K562 (cell line): Measurements from ENCODE around the gene VPS11. TPM values are rescaled to one million over a fixed set of nuclear protein-coding genes. Genes with fewer than 3 reads are reported as not detected.

ENCODE experiments used
- ATAC-seq: fragments of 200-7000 bp; cut with Tn5 transposase; 3 replicates; pipeline ENCODE4 v1.9.1; 2020; ENCODE audit warnings: moderate library complexity
- BruUV-seq: library from RNA; stranded (reverse); fragments of 400-500 nt; replicated peaks from 2 replicates; lab custom pipeline; 2021; lab: Mats Ljungman, UMichigan
- CTCF ChIA-PET: fragments of 300-600 bp; formaldehyde crosslinking; extraction: SDS; loops from one replicate; lab custom pipeline; 2021; ENCODE audit warnings: low intra/inter-chr PET ratio; lab: Yijun Ruan, JAX
- POLR2A ChIA-PET: fragments of 300-600, 350-650 bp; sonication (Branson Sonifier 250); formaldehyde crosslinking; extraction: SDS; loops from one replicate; lab custom pipeline; 2021; ENCODE audit warnings: antibody characterized with exemption, inconsistent platforms; lab: Yijun Ruan, JAX
- DNase-seq, 4 experiments: peaks; one replicate each; pipeline versions ENCODE4 v3.0.0 to v3.0.0-alpha.2; 2011 to 2018; ENCODE audit warnings: low spot score in 3 of 4, mixed read lengths in 3 of 4; ENCODE audit errors: extremely low read depth in 1 of 4
- FAIRE-seq: peaks from 2 replicates; lab custom pipeline; 2011; peaks lifted over from hg19 to GRCh38; lab: Jason Lieb, UNC
- H2AFZ ChIP-seq: 2 replicates; pipeline ENCODE4 v1.6.0; 2011; ENCODE audit warnings: low read depth, low read length, control low read depth, inconsistent platforms
- H3K27ac ChIP-seq: fragments of 200-600 bp; 3 replicates; pipeline ENCODE4 v1.8.0; 2011; ENCODE audit warnings: low read depth, mild to moderate bottlenecking, control low read depth, inconsistent platforms, low read length, moderate library complexity, mixed read lengths; ENCODE audit errors: extremely low read depth
- H3K27me3 ChIP-seq, 2 experiments: fragments of 300-600 bp in 1 of 2; 2 replicates in 1 of 2; 3 replicates in 1 of 2; pipeline versions ENCODE4 v1.6.0 to v1.8.0; 2011; ENCODE audit warnings: inconsistent platforms in 2 of 2, low read length in 2 of 2, mild to moderate bottlenecking in 1 of 2, mixed read lengths in 1 of 2, moderate library complexity in 1 of 2; ENCODE audit not compliant: control insufficient read depth in 2 of 2, insufficient read depth in 2 of 2
- H3K36me3 ChIP-seq: fragments of 300-600 bp; 3 replicates; pipeline ENCODE4 v1.8.0; 2011; ENCODE audit warnings: mild to moderate bottlenecking, low read length, inconsistent platforms; ENCODE audit not compliant: control insufficient read depth, insufficient read depth
- H3K4me1 ChIP-seq, 2 experiments: fragments of 200-600 bp in 1 of 2; replicated peaks in 1 of 2; 2 replicates in 1 of 2; 3 replicates in 1 of 2; pipeline versions ENCODE4 v1.5.1 to v1.8.0; 2011; ENCODE audit warnings: inconsistent platforms in 2 of 2, low read length in 2 of 2, mild to moderate bottlenecking in 1 of 2, mixed read lengths in 1 of 2, moderate library complexity in 1 of 2; ENCODE audit not compliant: control insufficient read depth in 2 of 2, insufficient read depth in 2 of 2
- H3K4me2 ChIP-seq: 2 replicates; pipeline ENCODE4 v1.6.1; 2011; ENCODE audit warnings: low read length, control low read depth, inconsistent platforms, mixed read lengths; ENCODE audit not compliant: insufficient read depth
- H3K4me3 ChIP-seq: fragments of 200-600 bp; sonication (generic), shearing (Covaris generic); 2 replicates; pipeline ENCODE4 v1.5.1; 2016; ENCODE audit warnings: control low read depth, inconsistent platforms
- H3K79me2 ChIP-seq: fragments of 200-600 bp; 3 replicates; pipeline ENCODE4 v1.8.0; 2011; ENCODE audit warnings: low read length, inconsistent platforms; ENCODE audit not compliant: control insufficient read depth, insufficient read depth
- H3K9ac ChIP-seq, 2 experiments: 2 replicates each; pipeline versions ENCODE4 v1.6.0 to v1.6.1; 2011; ENCODE audit warnings: low read depth in 2 of 2, low read length in 2 of 2, control low read depth in 1 of 2, inconsistent platforms in 1 of 2, mild to moderate bottlenecking in 1 of 2, mixed read lengths in 1 of 2; ENCODE audit not compliant: insufficient read depth in 1 of 2
- H3K9me1 ChIP-seq: one replicate; pipeline ENCODE4 v1.6.0; 2011; ENCODE audit warnings: inconsistent platforms, mild to moderate bottlenecking, low read length, moderate library complexity; ENCODE audit not compliant: control insufficient read depth, insufficient read depth
- H3K9me3 ChIP-seq: replicated peaks from 2 replicates; pipeline ENCODE4 v1.5.1; 2011; ENCODE audit warnings: low read depth, low read length, inconsistent platforms; ENCODE audit not compliant: control insufficient read depth, insufficient read depth
- H4K20me1 ChIP-seq: replicated peaks from 2 replicates; pipeline ENCODE4 v1.6.1; 2011; ENCODE audit warnings: low read length, inconsistent platforms, mixed read lengths; ENCODE audit not compliant: control insufficient read depth, insufficient read depth
- BRCA1 ChIP-seq, 2 experiments: fragments of 450-650 bp in 1 of 2; sonication (generic) in 1 of 2; formaldehyde crosslinking in 1 of 2; IDR thresholded peaks; 2 replicates each; pipeline versions ENCODE4 v1.5.0 to v1.6.1; 2017 to 2020; ENCODE audit warnings: mild to moderate bottlenecking in 1 of 2, missing genetic modification reagents in 1 of 2
- CEBPG ChIP-seq, 3 experiments: fragments of 200-800 bp in 1 of 3; sonication (Bioruptor generic) in 1 of 3; sonication (generic) in 1 of 3; formaldehyde crosslinking in 1 of 3; IDR thresholded peaks in 2 of 3; conservative IDR thresholded peaks in 1 of 3; 2 replicates each; pipeline versions ENCODE4 v1.6.1 to v1.8.0; 2016 to 2022; ENCODE audit warnings: missing compliant biosample characterization in 2 of 3, missing genetic modification characterization in 2 of 3, mild to moderate bottlenecking in 1 of 3, missing genetic modification reagents in 1 of 3
- DMBX1 ChIP-seq: fragments of 250-450 bp; sonication (Bioruptor Pico); IDR thresholded peaks from 2 replicates; pipeline ENCODE4 v1.8.0; 2022; ENCODE audit warnings: inconsistent platforms, mild to moderate bottlenecking, moderate library complexity, borderline replicate concordance
- DPF2 ChIP-seq: fragments of 450-650 bp; IDR thresholded peaks from 2 replicates; pipeline ENCODE4 v1.6.1; 2016
- EP400 ChIP-seq: fragments of 450-650 bp; IDR thresholded peaks from 2 replicates; pipeline ENCODE4 v1.6.1; 2017; ENCODE audit warnings: antibody characterized with exemption, mild to moderate bottlenecking, moderate library complexity
- ESRRA ChIP-seq: fragments of 450-650 bp; IDR thresholded peaks from 2 replicates; pipeline ENCODE4 v1.6.1; 2014; ENCODE audit warnings: low read depth, mild to moderate bottlenecking, moderate library complexity, borderline replicate concordance
- GATA2 ChIP-seq: sonication (generic); formaldehyde crosslinking; IDR thresholded peaks from 2 replicates; pipeline ENCODE4 v1.4.0; 2020; ENCODE audit warnings: mild to moderate bottlenecking, missing genetic modification reagents
- HCFC1 ChIP-seq: IDR thresholded peaks from 2 replicates; pipeline ENCODE4 v1.6.1; 2012; ENCODE audit warnings: low read depth, low read length, improper control_type of control experiment
- HDAC2 ChIP-seq: fragments of 450-650 bp; IDR thresholded peaks from 2 replicates; pipeline ENCODE4 v1.6.1; 2016; ENCODE audit warnings: mild to moderate bottlenecking
- KDM1A ChIP-seq, 2 experiments: fragments of 450-650 bp; IDR thresholded peaks; 2 replicates each; pipeline ENCODE4 v1.6.1; 2016; ENCODE audit warnings: mild to moderate bottlenecking in 2 of 2
- KDM2B ChIP-seq: fragments of 250-450 bp; sonication (Bioruptor Pico); IDR thresholded peaks from 2 replicates; pipeline ENCODE4 v1.8.0; 2021; ENCODE audit warnings: mild to moderate bottlenecking, moderate library complexity
- MECOM ChIP-seq: fragments of 250-450 bp; sonication (Bioruptor Pico); IDR thresholded peaks from 2 replicates; pipeline ENCODE4 v1.8.0; 2022; ENCODE audit warnings: inconsistent platforms
- NBN ChIP-seq: fragments of 450-650 bp; IDR thresholded peaks from 2 replicates; pipeline ENCODE4 v1.6.1; 2016; ENCODE audit warnings: low read depth, mild to moderate bottlenecking
- NFIC ChIP-seq: fragments of 450-650 bp; IDR thresholded peaks from 2 replicates; pipeline ENCODE4 v1.6.1; 2017; ENCODE audit warnings: mild to moderate bottlenecking, inconsistent platforms
- OTX1 ChIP-seq: fragments of 450-650 bp; formaldehyde crosslinking; IDR thresholded peaks from 2 replicates; pipeline ENCODE4 v1.4.0; 2022; ENCODE audit warnings: mild to moderate bottlenecking
- PHF8 ChIP-seq: fragments of 200-600 bp; sonication (generic); IDR thresholded peaks from 2 replicates; pipeline ENCODE4 v1.6.1; 2012; ENCODE audit warnings: mixed run types, mild to moderate bottlenecking, inconsistent platforms, low read length, moderate library complexity, borderline replicate concordance
- POLR2A ChIP-seq: fragments of 450-650 bp; conservative IDR thresholded peaks from 2 replicates; pipeline ENCODE4 v1.6.1; 2016
- RUNX1 ChIP-seq: sonication (generic); IDR thresholded peaks from 2 replicates; pipeline ENCODE4 v1.6.1; 2016; ENCODE audit warnings: antibody characterized with exemption, low read depth
- SNIP1 ChIP-seq: fragments of 450-650 bp; IDR thresholded peaks from 2 replicates; pipeline ENCODE4 v1.7.1; 2017; ENCODE audit warnings: low read depth, mild to moderate bottlenecking
- SOX6 ChIP-seq: fragments of 450-650 bp; IDR thresholded peaks from 2 replicates; pipeline ENCODE4 v1.6.1; 2014; ENCODE audit warnings: mild to moderate bottlenecking
- TAF15 ChIP-seq: fragments of 200-400 bp; formaldehyde crosslinking; IDR thresholded peaks from 2 replicates; pipeline ENCODE4 v1.6.1; 2017; ENCODE audit warnings: mild to moderate bottlenecking, low read depth, low read length, moderate library complexity
- U2AF1 ChIP-seq: fragments of 200-400 bp; formaldehyde crosslinking; optimal IDR thresholded peaks from 2 replicates; pipeline ENCODE3; 2017; ENCODE audit warnings: mild to moderate bottlenecking, low read depth, low read length, moderate library complexity
- USF2 ChIP-seq: sonication (generic); formaldehyde crosslinking; IDR thresholded peaks from 2 replicates; pipeline ENCODE4 v1.5.0; 2020; ENCODE audit warnings: missing genetic modification reagents
- ZNF146 ChIP-seq: IDR thresholded peaks from one replicate; pipeline ENCODE4 v1.6.1; 2018; ENCODE audit warnings: missing compliant biosample characterization; ENCODE audit not compliant: unreplicated experiment
- ZNF24 ChIP-seq: fragments of 450-650 bp; IDR thresholded peaks from 2 replicates; pipeline ENCODE4 v1.6.1; 2016
- ZNF75A ChIP-seq: fragments of 450-650 bp; formaldehyde crosslinking; IDR thresholded peaks from 2 replicates; pipeline ENCODE4 v1.4.0; 2020; ENCODE audit warnings: mild to moderate bottlenecking
- WGBS: fragments of 100-300 bp; shearing (Covaris generic); methylation state at CpG from one replicate; pipeline ENCODE4 v1.1.6; 2016; ENCODE audit warnings: low coverage, mixed read lengths; ENCODE audit not compliant: insufficient coverage; ENCODE audit errors: missing lambda C conversion rate; 5-methylcytosine and 5-hydroxymethylcytosine counted together
- in situ Hi-C: fragments of 300-500 bp; cut with MboI; formaldehyde crosslinking; loops from 4 replicates; pipeline ENCODE4 v1.15.0; 2018; ENCODE audit warnings: inconsistent platforms, mixed read lengths
- intact Hi-C: fragments of 100-400 bp; cut with micrococcal nuclease; formaldehyde crosslinking; loops from 2 replicates; pipeline ENCODE4 v1.14.2; 2022
- polyA plus RNA-seq, 8 experiments: library from polyadenylated mRNA; depleted of rRNA in 4 of 8; stranded (reverse) in 5 of 8; unstranded in 3 of 8; fragments of >200 nt; fragmentation: Nextera tagmentation in 2 of 8; fragmentation: Illumina TruSeq in 1 of 8; extraction: Ambion mirVana in 2 of 8; extraction: Trizol in 1 of 8; gene quantifications; 2 replicates each; pipeline versions ENCODE4 v1.2.1 to v1.2.3, GENCODE V29; 2011 to 2014; ENCODE audit warnings: inconsistent platforms in 1 of 8, missing spikeins in 1 of 8
- total RNA-seq, 7 experiments: library from RNA; depleted of rRNA in 6 of 7; stranded (reverse); fragments of >200 nt in 6 of 7; fragmentation: Illumina TruSeq in 2 of 7; extraction: Trizol in 2 of 7; gene quantifications; 2 replicates each; pipeline versions ENCODE4 v1.2.1 to v1.2.3, GENCODE V29; 2011 to 2021; ENCODE audit warnings: low replicate concordance in 1 of 7

VPS11 gene
- total and polyA plus RNA-seq, 9 of the 15 experiments (the other 6 are each of a cell fraction or from before 2014, with no cell fraction given) = 14.1 to 35.5 (median 27.5) TPM

GRCh38 chr11:119062779-119063178 lies 4.8 kb upstream of the VPS11 start (continued):
- TF ChIP-seq DMBX1 (no peak), HCFC1 (no peak), SOX6 (peak; percentile 28; the same call in 1 of the 2 replicates), BRCA1 (IDR thresholded peaks at IDR 0.05) (no peak), BRCA1 (CRISPR knock-in tag; IDR thresholded peaks at IDR 0.05) (no peak), ZNF75A (CRISPR knock-in tag) (no peak), ESRRA (peak; percentile 40; the same call in 1 of the 2 replicates), MECOM (no peak), NBN (peak; percentile 68; the same call in 1 of the 2 replicates), SNIP1 (no peak), POLR2A (no peak), NFIC (peak; percentile 98), TAF15 (no peak), U2AF1 (no peak)

GRCh38 chr11:119065369-119065768 lies 2.2 kb upstream of the VPS11 start:
- peaks cover 25% of the 10 kb centered on the region for H3K36me3 ChIP-seq
- ATAC-seq (peak; percentile 71), FAIRE-seq (peak; percentile 85), DNase-seq (peak; percentile 65 to 80 (median 70))
- peak overlapping the region; percentile 86; the same call in 1 of the 2 replicates for H3K4me2 ChIP-seq
- H3K4me3 ChIP-seq = no peak overlapping the region
- no peak overlapping the region; the same call in 2 of the 3 replicates for H3K27ac ChIP-seq
- H3K79me2 ChIP-seq = peaks cover 54% of the 10 kb centered on the region
- no peaks in the 10 kb centered on the region for H3K9me1 ChIP-seq
- no peaks in the 10 kb centered on the region for H3K9me3 ChIP-seq
- no TSS peak for BruUV-seq
- H2AFZ ChIP-seq = 0 out of 2 replicates have a peak overlapping the region, but pooled peaks have one; percentile 10
- H3K9ac ChIP-seq = no peak overlapping the region
- in situ Hi-C loops (no loop called here), intact Hi-C loops (no loop called here)
- WGBS = 11% methylated on average over 4 of the region's 4 CpGs
- ChIA-PET POLR2A (interaction anchor here (0.9 to 4.0 kb wide), 4 partner anchors 9 to 428 kb away, joined by 3 to 68 read pairs (median 44); partner anchors contain the start of genes HMBS and HYOU1), CTCF (no interaction called here)
- H4K20me1 ChIP-seq = no peaks in the 10 kb centered on the region
- peaks cover 16 to 24% of the 10 kb centered on the region in 2 experiments; a peak in 4 of 5 replicates for H3K4me1 ChIP-seq
- no peaks in the 10 kb centered on the region for H3K27me3 ChIP-seq
- TF ChIP-seq U2AF1 = no peak
- peak; percentile 36; the same call in 1 of the 2 replicates for TF ChIP-seq EP400
- no peak for TF ChIP-seq PHF8
- peak; percentile 76 for TF ChIP-seq ZNF24
- TF ChIP-seq DPF2 = peak; percentile 24; the same call in 1 of the 2 replicates
- no peak for TF ChIP-seq KDM2B
- TF ChIP-seq OTX1 (CRISPR knock-in tag) = no peak
- peak in 1 of 2 experiments; percentile 63 for TF ChIP-seq KDM1A (IDR thresholded peaks at IDR 0.05)
- peak; percentile 91 for TF ChIP-seq GATA2 (CRISPR knock-in tag)
- no peak for TF ChIP-seq USF2 (CRISPR knock-in tag)
- no peak for TF ChIP-seq CEBPG (CRISPR knock-in tag; IDR thresholded peaks at IDR 0.05)
- no peak for TF ChIP-seq CEBPG (tag; conservative IDR thresholded peaks at IDR 0.05 in 1 of 2, IDR thresholded peaks at IDR 0.05 in 1 of 2)
- TF ChIP-seq ZNF146 (CRISPR knock-in tag) = no peak
- TF ChIP-seq HDAC2 = no peak
- no peak for TF ChIP-seq RUNX1
